HG03575 (cell line): ENCODE measurements around the gene FKBP14.
"Not testable (repeated sequence)": the region's sequence is repeated elsewhere in the genome, so short reads cannot be mapped to it uniquely, and the experiment has no call there.

Experiments
- ATAC-seq: cut with Tn5 transposase; IDR thresholded peaks from one replicate; pipeline ENCODE4 v1.9.1; 2021; ENCODE audit not compliant: unreplicated experiment, insufficient number of reproducible peaks, low FRiP score; ENCODE audit errors: extremely low read depth

The FKBP14 gene

GRCh38 chr7:29971566-29972314 is 54.8 kb downstream of the FKBP14 start:
- ATAC-seq: no peak

GRCh38 chr7:29970158-29970557 is 56.3 kb downstream of the FKBP14 start:
- ATAC-seq: no peak

- no peak for ATAC-seq
Measured at GRCh38 chr7:29969738-29970137, 56.8 kb downstream of the FKBP14 start.

GRCh38 chr7:29968683-29969395 is 57.7 kb downstream of the FKBP14 start:
- no peak for ATAC-seq

- no peak for ATAC-seq
Measured at GRCh38 chr7:29965030-29965429, 61.5 kb downstream of the FKBP14 start.

- no peak for ATAC-seq
Measured at GRCh38 chr7:29962035-29962434, 64.5 kb downstream of the FKBP14 start.

GRCh38 chr7:29961611-29962010 is 64.9 kb downstream of the FKBP14 start:
- not testable (repeated sequence) for ATAC-seq
